ENCODE measurements around the gene CATSPER3. TPM values are rescaled to one million over a fixed set of nuclear protein-coding genes. Genes with fewer than 3 reads are reported as not detected.
"Not testable (repeated sequence)": the region's sequence is repeated elsewhere in the genome, so short reads cannot be mapped to it uniquely, and the experiment has no call there.

The CATSPER3 gene
- total RNA-seq, 1 donor from 2014 or later: 1.3 TPM

- no peak for DNase-seq (ENCODE audit: low spot score, unreplicated experiment)
- Mint-ChIP-seq H3K4me1 (ENCODE audit: low read depth) (no peaks in the 10 kb centered on the region), H3K36me3 (ENCODE audit: insufficient read depth) (peaks cover 22% of the 10 kb centered on the region), H3K27me3 (no peaks in the 10 kb centered on the region), H3K4me3 (ENCODE audit: low read depth) (no peak overlapping the region), H3K27ac (no peak overlapping the region), H3K9me3 (ENCODE audit: low read depth) (peaks cover 45% of the 10 kb centered on the region)
- no peak for TF ChIP-seq CTCF (IDR thresholded peaks at IDR 0.05; ENCODE audit: unreplicated experiment)
Measured at GRCh38 chr5:134982230-134982629, 14.5 kb downstream of the CATSPER3 start.

- no peak for DNase-seq (ENCODE audit: low spot score, unreplicated experiment)
- peaks cover 7% of the 10 kb centered on the region for H3K36me3 Mint-ChIP-seq (ENCODE audit: insufficient read depth)
- H3K4me3 Mint-ChIP-seq (ENCODE audit: low read depth): no peak overlapping the region
- no peak for TF ChIP-seq CTCF (IDR thresholded peaks at IDR 0.05; ENCODE audit: unreplicated experiment)
- peaks cover 9% of the 10 kb centered on the region for H3K9me3 Mint-ChIP-seq (ENCODE audit: low read depth)
- H3K27me3 Mint-ChIP-seq: peaks cover 6% of the 10 kb centered on the region
- H3K27ac Mint-ChIP-seq: no peak overlapping the region
- peaks cover 5% of the 10 kb centered on the region for H3K4me1 Mint-ChIP-seq (ENCODE audit: low read depth)
Measured at GRCh38 chr5:134989266-134989830, 21.6 kb downstream of the CATSPER3 start.

- H3K27me3 Mint-ChIP-seq; H3K9me3 Mint-ChIP-seq (ENCODE audit: low read depth); H3K36me3 Mint-ChIP-seq (ENCODE audit: insufficient read depth); H3K4me3 Mint-ChIP-seq (ENCODE audit: low read depth); DNase-seq (ENCODE audit: low spot score, unreplicated experiment); H3K27ac Mint-ChIP-seq; H3K4me1 Mint-ChIP-seq (ENCODE audit: low read depth): not testable (repeated sequence)
Measured at GRCh38 chr5:134990183-134990582, 22.5 kb downstream of the CATSPER3 start.

DNA sequence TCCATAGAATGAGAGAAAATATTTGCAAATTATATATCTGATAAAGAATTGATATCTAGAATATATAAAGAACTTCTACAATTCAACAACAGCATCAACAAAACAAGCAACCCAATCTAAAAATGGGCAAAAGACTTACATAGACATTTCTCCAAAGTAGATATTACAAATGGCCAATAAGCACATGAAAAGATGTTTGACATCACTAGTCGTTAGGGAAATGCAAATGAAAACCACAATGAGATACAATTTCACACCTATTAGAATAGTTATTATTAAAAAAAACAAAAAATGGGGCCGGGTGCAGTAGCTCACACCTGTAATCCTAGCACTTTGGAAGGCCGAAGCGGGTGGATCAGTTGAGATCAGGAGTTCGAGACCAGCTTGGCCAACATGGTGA is 24.4 kb downstream of the CATSPER3 start:
- peaks cover 5% of the 10 kb centered on the region for H3K4me1 Mint-ChIP-seq (ENCODE audit: low read depth)
- TF ChIP-seq CTCF (IDR thresholded peaks at IDR 0.05; ENCODE audit: unreplicated experiment): no peak
- no peak overlapping the region for H3K27ac Mint-ChIP-seq
- no peak overlapping the region for H3K4me3 Mint-ChIP-seq (ENCODE audit: low read depth)
- no peak for DNase-seq (ENCODE audit: low spot score, unreplicated experiment)
- peaks cover 9% of the 10 kb centered on the region for H3K9me3 Mint-ChIP-seq (ENCODE audit: low read depth)
- H3K27me3 Mint-ChIP-seq: peaks cover 14% of the 10 kb centered on the region
- H3K36me3 Mint-ChIP-seq (ENCODE audit: insufficient read depth): peaks cover 7% of the 10 kb centered on the region

- no peak for DNase-seq (ENCODE audit: low spot score, unreplicated experiment)
- H3K4me1 Mint-ChIP-seq (ENCODE audit: low read depth): peaks cover 11% of the 10 kb centered on the region
- no peak overlapping the region for H3K27ac Mint-ChIP-seq
- peaks cover 7% of the 10 kb centered on the region for H3K36me3 Mint-ChIP-seq (ENCODE audit: insufficient read depth)
- H3K27me3 Mint-ChIP-seq: peaks cover 20% of the 10 kb centered on the region
- no peak for TF ChIP-seq CTCF (IDR thresholded peaks at IDR 0.05; ENCODE audit: unreplicated experiment)
- no peak overlapping the region for H3K4me3 Mint-ChIP-seq (ENCODE audit: low read depth)
- H3K9me3 Mint-ChIP-seq (ENCODE audit: low read depth): peaks cover 9% of the 10 kb centered on the region
Measured at GRCh38 chr5:134993161-134993560, 25.5 kb downstream of the CATSPER3 start.

DNA sequence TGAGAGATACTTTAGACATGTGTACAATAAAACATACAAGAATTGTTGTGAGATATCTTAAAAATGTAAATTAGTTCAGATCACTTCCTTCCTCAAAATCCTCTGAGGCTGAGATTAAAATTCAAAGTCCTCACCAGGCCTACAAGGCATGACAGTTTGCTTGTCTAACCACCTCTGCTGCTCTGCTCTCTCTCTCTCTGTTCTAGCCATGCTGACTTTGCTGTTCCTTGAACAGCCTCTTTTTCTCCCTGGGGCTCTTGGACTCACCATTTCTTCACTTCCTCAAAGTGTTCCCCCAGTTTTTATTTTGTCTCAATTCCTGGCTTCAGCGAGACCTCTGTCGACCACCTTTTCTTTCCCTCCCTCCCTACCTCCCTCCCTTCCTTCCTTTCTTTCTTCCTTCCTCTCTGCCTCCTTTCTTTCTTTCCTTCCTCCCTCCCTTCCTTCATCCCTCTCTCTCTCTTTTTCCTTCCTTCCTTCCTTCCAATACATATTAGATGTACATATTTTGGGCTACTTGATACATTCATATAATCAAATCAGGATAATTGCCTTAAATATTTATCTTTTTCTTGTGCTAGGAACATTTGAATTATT is 27.0 kb downstream of the CATSPER3 start:
- peaks cover 11% of the 10 kb centered on the region for H3K4me1 Mint-ChIP-seq (ENCODE audit: low read depth)
- H3K4me3 Mint-ChIP-seq (ENCODE audit: low read depth): no peak overlapping the region
- no peak for TF ChIP-seq CTCF (IDR thresholded peaks at IDR 0.05; ENCODE audit: unreplicated experiment)
- H3K36me3 Mint-ChIP-seq (ENCODE audit: insufficient read depth): peaks cover 7% of the 10 kb centered on the region
- H3K27ac Mint-ChIP-seq: no peak overlapping the region
- peaks cover 21% of the 10 kb centered on the region for H3K27me3 Mint-ChIP-seq
- DNase-seq (ENCODE audit: low spot score, unreplicated experiment): no peak
- H3K9me3 Mint-ChIP-seq (ENCODE audit: low read depth): peaks cover 13% of the 10 kb centered on the region
